Activated CD4-positive, alpha-beta T cell treated with anti-CD3 and anti-CD28 coated beads for 1 hour (primary cell): ENCODE results near the gene R3HDM4.

ENCODE experiments used
- DNase-seq: peaks from one replicate; pipeline ENCODE4 v3.0.0-alpha.2; 2020

R3HDM4 gene

GRCh38 chr19:947090-947706 lies 34.2 kb upstream of the R3HDM4 start:
- no peak for DNase-seq

GRCh38 chr19:945401-946252 lies 32.6 kb upstream of the R3HDM4 start:
- no peak for DNase-seq

GRCh38 chr19:944663-945241 lies 31.7 kb upstream of the R3HDM4 start:
- DNase-seq, result no peak

GRCh38 chr19:944171-944567 lies 31.1 kb upstream of the R3HDM4 start:
- DNase-seq, result no peak

- no peak for DNase-seq
These were observed 30.6 kb upstream of the R3HDM4 start for GRCh38 chr19:943551-944170.

GRCh38 chr19:942133-942645 lies 29.2 kb upstream of the R3HDM4 start:
- DNase-seq, result no peak

GRCh38 chr19:941292-942132 lies 28.5 kb upstream of the R3HDM4 start:
- DNase-seq, result no peak

GRCh38 chr19:940591-941291 lies 27.7 kb upstream of the R3HDM4 start:
- DNase-seq, result peak; percentile 55

- DNase-seq, result no peak
These were observed 26.9 kb upstream of the R3HDM4 start for GRCh38 chr19:939922-940321.

GRCh38 chr19:939439-939838 lies 26.4 kb upstream of the R3HDM4 start:
- DNase-seq, result no peak

GRCh38 chr19:938233-938923 lies 25.4 kb upstream of the R3HDM4 start:
- DNase-seq, result no peak

- no peak for DNase-seq
These were observed 24.3 kb upstream of the R3HDM4 start for GRCh38 chr19:937259-937694.

- no peak for DNase-seq
These were observed 23.1 kb upstream of the R3HDM4 start for GRCh38 chr19:936175-936546.

GRCh38 chr19:934865-935479 lies 22.0 kb upstream of the R3HDM4 start:
- DNase-seq, result no peak

GRCh38 chr19:934197-934840 lies 21.3 kb upstream of the R3HDM4 start:
- DNase-seq, result no peak

GRCh38 chr19:933553-933882 lies 20.5 kb upstream of the R3HDM4 start:
- no peak for DNase-seq

GRCh38 chr19:932648-933552 lies 19.9 kb upstream of the R3HDM4 start:
- DNase-seq, result no peak

- DNase-seq, result no peak
These were observed 19.0 kb upstream of the R3HDM4 start for GRCh38 chr19:931860-932647.
